22Rv1 (cell line): ENCODE measurements around the gene ZNF710.

Experiments used
- ZFX ChIP-seq: fragments of 450-650 bp; IDR thresholded peaks from 2 replicates; pipeline ENCODE4 v1.6.1; 2017; ENCODE audit warnings: antibody characterized with exemption, borderline replicate concordance
- TF ChIP-seq, protein P1 (sequence below): fragments of 450-650 bp; IDR thresholded peaks from 2 replicates; pipeline ENCODE4 v1.5.1; 2017; ENCODE audit warnings: mild to moderate bottlenecking

DNA sequence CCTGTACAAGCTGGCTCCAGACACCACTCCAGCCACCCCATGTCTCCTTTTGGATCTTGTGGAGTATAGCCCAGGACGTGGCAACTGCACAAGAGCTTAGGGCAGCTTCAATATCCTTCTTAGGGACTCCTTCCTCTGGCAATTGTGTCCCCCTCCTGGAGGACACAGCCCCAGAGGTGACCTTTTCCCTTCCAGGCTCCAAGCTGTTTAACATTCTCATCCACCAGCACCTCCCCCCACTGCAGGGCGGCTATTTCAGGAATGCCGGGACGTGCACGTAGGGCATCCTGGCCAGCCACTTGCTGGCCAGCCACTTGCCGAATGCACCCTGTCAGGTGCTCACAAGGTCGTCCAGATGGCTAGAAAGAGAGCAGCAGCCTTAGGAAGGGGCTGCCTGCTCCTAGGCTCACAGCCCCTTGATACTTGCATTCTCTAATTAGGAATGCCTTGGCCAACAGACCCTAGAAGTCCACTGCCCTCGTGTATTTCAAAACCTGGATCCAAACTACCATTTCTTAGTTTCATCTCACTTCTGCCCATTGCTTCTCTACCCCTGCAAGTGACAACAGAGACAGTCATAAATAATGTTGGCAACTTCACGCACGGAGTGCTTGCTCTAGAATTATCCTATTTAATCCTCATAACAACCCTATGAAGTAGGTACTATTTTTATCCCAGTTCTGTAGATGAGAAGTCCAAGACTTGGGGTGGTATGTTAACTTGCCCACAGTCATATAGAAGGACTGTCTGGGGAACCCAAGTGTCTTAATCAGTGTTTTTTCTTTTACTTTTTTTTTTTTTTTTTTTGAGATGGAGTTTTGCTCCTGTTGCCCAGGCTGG is 125.7 kb downstream of the ZNF710 start:
- TF ChIP-seq, protein P1, sequence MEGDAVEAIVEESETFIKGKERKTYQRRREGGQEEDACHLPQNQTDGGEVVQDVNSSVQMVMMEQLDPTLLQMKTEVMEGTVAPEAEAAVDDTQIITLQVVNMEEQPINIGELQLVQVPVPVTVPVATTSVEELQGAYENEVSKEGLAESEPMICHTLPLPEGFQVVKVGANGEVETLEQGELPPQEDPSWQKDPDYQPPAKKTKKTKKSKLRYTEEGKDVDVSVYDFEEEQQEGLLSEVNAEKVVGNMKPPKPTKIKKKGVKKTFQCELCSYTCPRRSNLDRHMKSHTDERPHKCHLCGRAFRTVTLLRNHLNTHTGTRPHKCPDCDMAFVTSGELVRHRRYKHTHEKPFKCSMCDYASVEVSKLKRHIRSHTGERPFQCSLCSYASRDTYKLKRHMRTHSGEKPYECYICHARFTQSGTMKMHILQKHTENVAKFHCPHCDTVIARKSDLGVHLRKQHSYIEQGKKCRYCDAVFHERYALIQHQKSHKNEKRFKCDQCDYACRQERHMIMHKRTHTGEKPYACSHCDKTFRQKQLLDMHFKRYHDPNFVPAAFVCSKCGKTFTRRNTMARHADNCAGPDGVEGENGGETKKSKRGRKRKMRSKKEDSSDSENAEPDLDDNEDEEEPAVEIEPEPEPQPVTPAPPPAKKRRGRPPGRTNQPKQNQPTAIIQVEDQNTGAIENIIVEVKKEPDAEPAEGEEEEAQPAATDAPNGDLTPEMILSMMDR: no peak
- TF ChIP-seq ZFX: no peak
